Measurements from ENCODE around the gene PERCC1.
"Not testable (repeated sequence)": the region's sequence is repeated elsewhere in the genome, so short reads cannot be mapped to it uniquely, and the experiment has no call there.

PERCC1 gene

GRCh38 chr16:1451702-1452392, 21.0 kb downstream of the PERCC1 start:
- no peak for DNase-seq

- DNase-seq = no peak
Measured at GRCh38 chr16:1452530-1452929, 21.7 kb downstream of the PERCC1 start.

GRCh38 chr16:1453316-1453715, 22.4 kb downstream of the PERCC1 start:
- no peak for DNase-seq

- no peak for DNase-seq
Measured at GRCh38 chr16:1454561-1454960, 23.7 kb downstream of the PERCC1 start.

- DNase-seq = no peak
Measured at GRCh38 chr16:1455190-1456171, 24.6 kb downstream of the PERCC1 start.

GRCh38 chr16:1456951-1457350, 26.1 kb downstream of the PERCC1 start:
- no peak for DNase-seq

GRCh38 chr16:1457489-1458245, 26.8 kb downstream of the PERCC1 start:
- DNase-seq = no peak

GRCh38 chr16:1458336-1458976, 27.6 kb downstream of the PERCC1 start:
- peak; percentile 8 to 13 for DNase-seq

- DNase-seq = no peak
Measured at GRCh38 chr16:1458977-1459341, 28.1 kb downstream of the PERCC1 start.

GRCh38 chr16:1459967-1460366, 29.1 kb downstream of the PERCC1 start:
- no peak for DNase-seq

- DNase-seq = no peak
Measured at GRCh38 chr16:1460602-1461138, 29.8 kb downstream of the PERCC1 start.

- DNase-seq = no peak
Measured at GRCh38 chr16:1461146-1461545, 30.3 kb downstream of the PERCC1 start.

- no peak for DNase-seq
Measured at GRCh38 chr16:1464196-1464893, 33.5 kb downstream of the PERCC1 start.

- DNase-seq = no peak
Measured at GRCh38 chr16:1464894-1465566, 34.2 kb downstream of the PERCC1 start.

- no peak for DNase-seq
Measured at GRCh38 chr16:1465567-1465915, 34.7 kb downstream of the PERCC1 start.

- DNase-seq = no peak
Measured at GRCh38 chr16:1466054-1466453, 35.2 kb downstream of the PERCC1 start.

- no peak for DNase-seq
Measured at GRCh38 chr16:1466968-1467521, 36.2 kb downstream of the PERCC1 start.

GRCh38 chr16:1468426-1468810, 37.5 kb downstream of the PERCC1 start:
- no peak for DNase-seq

- not testable (repeated sequence) for DNase-seq
Measured at GRCh38 chr16:1469141-1469540, 38.3 kb downstream of the PERCC1 start.

GRCh38 chr16:1469693-1470201, 38.9 kb downstream of the PERCC1 start:
- DNase-seq = no peak

Measured in stimulated activated CD4-positive, alpha-beta T cell treated with anti-CD3 and anti-CD28 coated beads, Interleukin-2, amount 100 ng/mL, for 48 hours (primary cell).